DOHH2 (cell line): ENCODE measurements around the gene SHLD1.

ENCODE experiments used
- CTCF ChIP-seq: fragments of 200-600 bp; sonication (generic); IDR thresholded peaks from one replicate; pipeline ENCODE4 v1.5.1; 2014; ENCODE audit warnings: antibody characterized with exemption, mild to moderate bottlenecking, low read depth, low read length; ENCODE audit not compliant: poor library complexity, severe bottlenecking
- EZH2phosphoT487 ChIP-seq: fragments of 200-600 bp; sonication (generic); IDR thresholded peaks from 2 replicates; pipeline ENCODE4 v1.6.1; 2017; ENCODE audit warnings: borderline replicate concordance, mild to moderate bottlenecking, antibody characterized with exemption, low read length, moderate library complexity, mixed read lengths

GRCh38 chr20:5773589-5773988 is 23.4 kb downstream of the SHLD1 start:
- TF ChIP-seq CTCF: no peak
- no peak for TF ChIP-seq EZH2phosphoT487
